GM21786 (cell line): Measurements from ENCODE around the gene SLC25A29.
A peak's percentile ranks its signal among the peaks of the same experiment; 100 is the strongest.
"Not testable (repeated sequence)": the region's sequence is repeated elsewhere in the genome, so short reads cannot be mapped to it uniquely, and the experiment has no call there.

ENCODE experiments used
- ATAC-seq: cut with Tn5 transposase; IDR thresholded peaks from one replicate; pipeline ENCODE4 v1.9.1; 2021; ENCODE audit not compliant: unreplicated experiment

SLC25A29 gene

GRCh38 chr14:100294213-100294962, 11.9 kb downstream of the SLC25A29 start:
- ATAC-seq: peak; percentile 35

- no peak for ATAC-seq
Observed at GRCh38 chr14:100293497-100294212, 12.6 kb downstream of the SLC25A29 start.

GRCh38 chr14:100292776-100293461, 13.3 kb downstream of the SLC25A29 start:
- no peak for ATAC-seq

GRCh38 chr14:100292301-100292775, 13.9 kb downstream of the SLC25A29 start:
- ATAC-seq: no peak

GRCh38 chr14:100291305-100292075, 14.8 kb downstream of the SLC25A29 start:
- no peak for ATAC-seq

GRCh38 chr14:100290607-100291304, 15.5 kb downstream of the SLC25A29 start:
- ATAC-seq: no peak

GRCh38 chr14:100289916-100290606, 16.2 kb downstream of the SLC25A29 start:
- ATAC-seq: no peak

- no peak for ATAC-seq
Observed at GRCh38 chr14:100288382-100289185, 17.7 kb downstream of the SLC25A29 start.

GRCh38 chr14:100287998-100288295, 18.3 kb downstream of the SLC25A29 start:
- ATAC-seq: not testable (repeated sequence)

GRCh38 chr14:100287202-100287997, 18.8 kb downstream of the SLC25A29 start:
- ATAC-seq: no peak

GRCh38 chr14:100286484-100287191, 19.6 kb downstream of the SLC25A29 start:
- ATAC-seq: no peak

- ATAC-seq: no peak
Observed at GRCh38 chr14:100285913-100286400, 20.3 kb downstream of the SLC25A29 start.

GRCh38 chr14:100285021-100285912, 21.0 kb downstream of the SLC25A29 start:
- ATAC-seq: peak; percentile 81

- ATAC-seq: no peak
Observed at GRCh38 chr14:100283984-100284881, 22.0 kb downstream of the SLC25A29 start.

- ATAC-seq: not testable (repeated sequence)
Observed at GRCh38 chr14:100283436-100283835, 22.8 kb downstream of the SLC25A29 start.
